Lower leg skin (tissue), 3 donors: ENCODE measurements around the gene ATP6AP1.

Experiments
- POLR2A ChIP-seq, 2 donors: fragments of 450-650 bp; IDR thresholded peaks; one replicate each; pipeline ENCODE4 v1.6.1; 2016 to 2017; ENCODE audit warnings: antibody characterized with exemption in 2 of 2, mild to moderate bottlenecking in 1 of 2, moderate library complexity in 1 of 2
- TF ChIP-seq, protein P1 (sequence below), 3 donors: fragments of 450-650 bp; IDR thresholded peaks; one replicate each; pipeline ENCODE4 v1.5.1; 2016; ENCODE audit warnings: antibody characterized with exemption in 3 of 3, mild to moderate bottlenecking in 3 of 3, moderate library complexity in 2 of 3

DNA sequence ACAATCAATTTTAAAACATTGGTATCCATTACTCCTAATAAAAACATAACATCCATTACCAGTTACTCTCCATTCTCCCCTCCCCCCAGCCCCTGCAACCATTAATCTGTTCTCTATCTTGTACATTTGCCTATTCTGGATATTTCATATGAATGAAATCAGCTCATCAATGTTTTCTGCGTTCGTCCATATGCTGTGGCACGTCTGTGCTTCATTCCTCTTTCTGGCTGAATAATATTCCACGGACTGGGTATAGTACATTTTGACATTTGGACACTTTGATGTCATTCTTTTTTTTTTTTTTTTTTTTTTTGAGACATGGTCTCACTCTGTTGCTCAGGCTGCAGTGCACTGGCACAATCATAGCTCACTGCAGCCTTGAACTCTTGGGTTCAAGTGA is 24.6 kb upstream of the ATP6AP1 start:
- no peak for TF ChIP-seq POLR2A (IDR thresholded peaks at IDR 0.05)
- TF ChIP-seq, protein P1, sequence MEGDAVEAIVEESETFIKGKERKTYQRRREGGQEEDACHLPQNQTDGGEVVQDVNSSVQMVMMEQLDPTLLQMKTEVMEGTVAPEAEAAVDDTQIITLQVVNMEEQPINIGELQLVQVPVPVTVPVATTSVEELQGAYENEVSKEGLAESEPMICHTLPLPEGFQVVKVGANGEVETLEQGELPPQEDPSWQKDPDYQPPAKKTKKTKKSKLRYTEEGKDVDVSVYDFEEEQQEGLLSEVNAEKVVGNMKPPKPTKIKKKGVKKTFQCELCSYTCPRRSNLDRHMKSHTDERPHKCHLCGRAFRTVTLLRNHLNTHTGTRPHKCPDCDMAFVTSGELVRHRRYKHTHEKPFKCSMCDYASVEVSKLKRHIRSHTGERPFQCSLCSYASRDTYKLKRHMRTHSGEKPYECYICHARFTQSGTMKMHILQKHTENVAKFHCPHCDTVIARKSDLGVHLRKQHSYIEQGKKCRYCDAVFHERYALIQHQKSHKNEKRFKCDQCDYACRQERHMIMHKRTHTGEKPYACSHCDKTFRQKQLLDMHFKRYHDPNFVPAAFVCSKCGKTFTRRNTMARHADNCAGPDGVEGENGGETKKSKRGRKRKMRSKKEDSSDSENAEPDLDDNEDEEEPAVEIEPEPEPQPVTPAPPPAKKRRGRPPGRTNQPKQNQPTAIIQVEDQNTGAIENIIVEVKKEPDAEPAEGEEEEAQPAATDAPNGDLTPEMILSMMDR (IDR thresholded peaks at IDR 0.05), result no peak
